ENCODE measurements around the gene PTTG1IP. TPM values are rescaled to one million over a fixed set of nuclear protein-coding genes. Genes with fewer than 3 reads are reported as not detected.

PTTG1IP gene
- total RNA-seq, 2 experiments from 2014 or later, result 34.8 to 44.3 TPM

DNA sequence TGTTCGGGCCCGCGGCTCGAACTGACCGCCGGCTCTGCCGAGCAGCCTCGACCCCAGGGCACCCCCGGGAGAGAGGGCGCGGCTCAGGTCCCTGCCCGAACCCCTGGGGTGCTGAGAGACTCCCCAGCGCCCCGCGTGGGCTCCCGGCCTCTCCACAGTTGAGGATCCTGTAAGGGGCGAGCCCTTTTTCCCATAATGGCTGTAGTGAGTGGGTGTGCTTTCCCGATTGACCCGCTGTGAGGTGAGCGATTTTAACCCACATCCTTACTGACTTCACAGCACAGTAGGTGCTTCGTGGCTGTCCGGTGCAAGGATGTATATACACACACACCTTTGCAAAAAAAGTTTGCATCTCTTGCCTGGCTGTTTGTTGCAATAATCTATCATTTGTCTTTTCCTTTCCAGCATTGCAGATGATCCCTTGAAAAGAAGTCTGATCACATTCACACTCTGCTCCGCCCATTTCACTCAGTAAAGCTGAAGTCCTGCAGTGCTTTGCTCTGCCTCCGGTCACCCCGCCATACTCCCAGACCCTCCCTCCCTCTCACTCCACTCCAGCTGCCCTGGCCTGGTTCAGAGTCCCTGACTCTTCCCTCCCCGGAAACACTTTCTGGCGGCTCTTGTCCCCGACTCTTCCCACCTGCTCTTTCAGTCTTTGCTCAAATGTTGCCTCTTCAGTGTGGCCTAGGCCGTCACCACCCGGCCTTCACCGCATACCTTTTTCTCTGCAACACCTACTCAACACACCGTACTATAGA, 70.9 kb downstream of the PTTG1IP start:
- H3K27me3 Mint-ChIP-seq, result no peaks in the 10 kb centered on the region
- intact Hi-C loops (cut with DNase I, micrococcal nuclease), result loop anchor here (5.0 kb wide), 2 partner anchors 120 to 275 kb away; partner anchors contain the start of gene ITGB2 (in 1 of the 2)
- H3K9me3 Mint-ChIP-seq (ENCODE audit: low read depth), result no peaks in the 10 kb centered on the region
- peak overlapping the region; percentile 94 for H3K4me3 Mint-ChIP-seq
- peaks cover 66% of the 10 kb centered on the region for H3K36me3 Mint-ChIP-seq (ENCODE audit: low read depth)
- no peak for DNase-seq
- peak overlapping the region; percentile 83 for H3K27ac Mint-ChIP-seq
- H3K4me1 Mint-ChIP-seq, result peaks cover 48% of the 10 kb centered on the region
- no peak for ATAC-seq
- ChIA-PET CTCF (interaction anchor here (1.2 to 2.7 kb wide), 6 partner anchors 9 to 124 kb away, joined by 3 to 19 read pairs (median 7); partner anchors contain the start of gene PTTG1IP), POLR2A (interaction anchor here (0.5 to 1.0 kb wide), 3 partner anchors 9 to 78 kb away, joined by 3 to 4 read pairs (median 4); no protein-coding TSS in a partner anchor)

DNA sequence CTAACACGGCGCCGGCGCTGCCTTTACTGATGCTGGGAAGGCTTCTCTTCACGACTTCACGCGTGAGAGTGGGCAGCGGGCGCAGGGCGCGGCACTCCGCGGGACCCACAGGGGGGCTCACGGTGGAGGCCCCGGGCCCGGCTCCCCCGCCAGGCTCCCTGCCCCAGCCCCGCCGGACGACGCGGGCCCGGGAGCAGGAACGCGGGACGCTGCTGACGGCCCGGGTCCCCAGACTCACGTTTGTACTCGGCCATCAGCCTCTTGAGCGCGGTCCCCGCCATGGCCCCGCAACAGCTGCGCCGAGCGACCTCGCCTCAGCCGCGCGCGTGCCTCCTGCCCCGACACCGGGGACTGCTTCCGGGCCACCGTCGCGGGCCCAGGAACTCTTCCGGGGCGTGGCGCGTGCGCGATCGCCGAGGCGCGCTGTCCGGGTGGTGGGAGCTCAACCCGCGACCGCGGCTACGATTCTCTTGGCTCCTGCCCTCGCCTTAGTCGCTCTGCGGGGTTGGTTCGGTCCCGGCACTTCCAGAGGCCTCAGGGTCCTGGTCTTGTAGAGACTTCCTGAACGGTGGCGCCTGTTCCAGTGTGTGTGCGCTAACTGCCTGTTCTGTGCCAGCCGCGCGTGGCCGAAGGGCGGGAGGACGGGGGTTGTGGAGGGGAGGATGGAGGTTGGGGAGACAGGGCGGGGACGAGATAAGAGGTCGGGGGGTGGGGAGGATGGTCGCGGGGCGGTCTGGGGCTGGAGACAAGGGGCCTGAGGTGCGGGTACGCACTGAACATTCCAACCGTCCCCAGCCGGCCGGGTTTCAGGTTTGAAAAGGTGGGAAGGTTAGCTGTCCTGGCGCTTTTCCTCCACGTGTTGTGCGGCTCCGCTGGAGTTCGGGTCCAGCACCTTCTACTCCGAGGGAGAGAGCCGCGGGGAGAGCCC, 71.8 kb downstream of the PTTG1IP start, which contains the start of gene UBE2G2:
Gene UBE2G2, minus strand, starts transcription at position 353 of the 928 bp plus-strand sequence. Its CDS starts 72 bp downstream, at position 281.
- DNase-seq (peak; percentile 92), ATAC-seq (peak; percentile 95)
- peak within 1 kb of the TSS; percentile 90 for H3K27ac Mint-ChIP-seq
- H3K36me3 Mint-ChIP-seq (ENCODE audit: low read depth), result peaks cover 66% of the 10 kb centered on the region
- POLR2A ChIA-PET, result interaction anchor here (0.5 to 1.5 kb wide), 4 partner anchors 8 to 72 kb away, joined by 3 to 6 read pairs (median 4); partner anchors contain the start of gene PTTG1IP
- intact Hi-C loops (cut with DNase I, micrococcal nuclease), result loop anchor here (1.0 to 5.0 kb wide), 10 partner anchors 16 to 462 kb away; partner anchors contain the start of genes CFAP410 (in 1 of the 2), ITGB2 (in 1 of the 2), PTTG1IP (in 1 of the 2) and SLX9 (in 1 of the 2)
- no peaks in the 10 kb centered on the region for H3K9me3 Mint-ChIP-seq (ENCODE audit: low read depth)
- CTCF ChIA-PET, result interaction anchor here (0.6 to 3.1 kb wide), 20 partner anchors 8 to 307 kb away, joined by 3 to 19 read pairs (median 4); partner anchors contain the start of gene PTTG1IP
- peaks cover 54% of the 10 kb centered on the region for H3K4me1 Mint-ChIP-seq
- peak within 1 kb of the TSS; percentile 94 for H3K4me3 Mint-ChIP-seq
- H3K27me3 Mint-ChIP-seq, result no peaks in the 10 kb centered on the region

DNA sequence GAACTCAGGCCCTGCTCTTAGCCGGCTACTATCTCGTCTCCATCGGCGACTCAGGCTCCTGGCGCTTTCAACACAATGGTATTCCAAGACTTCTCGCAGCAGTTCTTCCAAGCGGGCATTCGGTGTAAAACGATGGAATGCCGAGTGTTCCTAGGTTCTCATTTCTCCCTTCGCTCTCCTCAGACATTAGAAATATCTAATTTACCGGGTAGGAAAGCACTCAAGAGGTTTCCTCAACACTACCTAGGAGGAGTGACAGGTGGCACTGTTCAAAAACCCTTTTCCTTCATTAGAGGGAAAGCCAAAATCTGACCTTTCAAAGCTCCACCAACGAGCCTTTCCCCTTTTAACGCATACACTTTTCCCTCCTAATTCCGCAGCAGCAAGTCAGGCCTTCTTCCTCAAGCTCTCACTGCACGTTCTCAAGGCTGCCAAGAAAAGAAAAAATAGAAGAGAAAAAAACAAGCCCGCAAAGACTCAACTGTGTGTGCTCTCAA, 72.5 kb downstream of the PTTG1IP start:
- peaks cover 61% of the 10 kb centered on the region for H3K4me1 Mint-ChIP-seq
- peak; percentile 23 for DNase-seq

DNA sequence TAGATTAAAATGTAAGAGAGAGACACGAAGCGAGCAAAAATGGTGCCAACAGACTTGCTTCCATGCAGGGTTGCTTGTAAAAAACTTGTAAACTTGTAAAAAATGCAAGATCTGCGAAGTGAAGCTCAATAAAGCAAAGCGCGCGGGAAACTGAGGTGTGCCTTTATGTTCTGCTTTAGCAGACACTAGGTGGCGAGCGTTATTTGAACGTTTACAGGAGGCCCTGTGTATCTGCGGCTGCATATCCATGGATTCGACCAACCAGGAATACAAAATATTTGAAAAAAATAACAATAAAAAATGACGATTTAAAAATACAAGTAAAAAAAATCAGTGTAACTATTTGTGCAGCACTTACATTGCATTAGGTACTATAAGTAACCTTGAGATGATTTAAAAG, 73.4 kb downstream of the PTTG1IP start:
- H3K4me1 Mint-ChIP-seq, result peaks cover 70% of the 10 kb centered on the region
- H3K9me3 Mint-ChIP-seq (ENCODE audit: low read depth), result no peaks in the 10 kb centered on the region
- peak; percentile 50 for DNase-seq
- H3K4me3 Mint-ChIP-seq, result peak overlapping the region; percentile 94
- H3K36me3 Mint-ChIP-seq (ENCODE audit: low read depth), result peaks cover 60% of the 10 kb centered on the region
- ATAC-seq, result no peak
- intact Hi-C loops (cut with DNase I, micrococcal nuclease), result loop anchor here (2.0 to 5.0 kb wide), 4 partner anchors 47 to 277 kb away; partner anchors contain the start of gene ITGB2 (in 1 of the 2)
- POLR2A ChIA-PET, result no interaction called here
- no peaks in the 10 kb centered on the region for H3K27me3 Mint-ChIP-seq
- CTCF ChIA-PET, result interaction anchor here (0.8 to 3.1 kb wide), 18 partner anchors 8 to 290 kb away, joined by 3 to 19 read pairs (median 4); partner anchors contain the start of genes PTTG1IP and SLX9
- H3K27ac Mint-ChIP-seq, result peak overlapping the region; percentile 90

More for the DNA sequence above, 72.5 kb downstream of the PTTG1IP start:
- CTCF ChIA-PET, result interaction anchor here (0.6 to 3.1 kb wide), 26 partner anchors 8 to 307 kb away, joined by 3 to 19 read pairs (median 4); partner anchors contain the start of genes PTTG1IP and SLX9
- Mint-ChIP-seq H3K4me3 (peak overlapping the region; percentile 94), H3K36me3 (ENCODE audit: low read depth) (peaks cover 64% of the 10 kb centered on the region), H3K27me3 (no peaks in the 10 kb centered on the region), H3K27ac (peak overlapping the region; percentile 90), H3K9me3 (ENCODE audit: low read depth) (no peaks in the 10 kb centered on the region)
- peak; percentile 50 for ATAC-seq
- intact Hi-C loops (cut with DNase I, micrococcal nuclease), result loop anchor here (1.0 to 5.0 kb wide), 10 partner anchors 16 to 462 kb away; partner anchors contain the start of genes CFAP410 (in 1 of the 2), ITGB2 (in 1 of the 2), PTTG1IP (in 1 of the 2) and SLX9 (in 1 of the 2)
- POLR2A ChIA-PET, result interaction anchor here (1.0 to 1.5 kb wide), 3 partner anchors 14 to 73 kb away, joined by 3 to 6 read pairs (median 4); partner anchors contain the start of gene PTTG1IP

DNA sequence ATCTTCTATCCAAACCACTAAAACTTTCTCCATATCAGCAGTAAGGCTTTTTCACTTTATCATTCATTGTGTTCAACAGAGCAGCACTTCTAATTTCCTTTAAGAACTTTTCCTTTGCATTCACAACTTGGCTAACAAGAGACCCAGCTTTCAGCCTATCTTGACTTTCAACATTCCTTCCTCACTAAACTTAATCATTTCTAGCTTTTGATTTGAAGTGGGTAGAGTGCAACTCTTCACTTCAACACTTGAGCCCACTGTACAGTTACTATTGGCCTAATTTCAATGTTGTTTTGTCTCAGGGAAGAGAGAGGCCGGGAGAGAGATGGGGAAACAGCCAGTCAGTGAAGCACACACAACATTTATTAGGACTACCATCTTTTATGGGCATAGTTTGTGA, 73.8 kb downstream of the PTTG1IP start:
- H3K4me1 Mint-ChIP-seq, result peaks cover 70% of the 10 kb centered on the region
- ChIA-PET POLR2A (no interaction called here), CTCF (interaction anchor here (0.7 to 3.1 kb wide), 17 partner anchors 8 to 289 kb away, joined by 3 to 19 read pairs (median 4); partner anchors contain the start of genes PTTG1IP and SLX9)
- peak overlapping the region; percentile 94 for H3K4me3 Mint-ChIP-seq
- no peaks in the 10 kb centered on the region for H3K9me3 Mint-ChIP-seq (ENCODE audit: low read depth)
- peaks cover 56% of the 10 kb centered on the region for H3K36me3 Mint-ChIP-seq (ENCODE audit: low read depth)
- no peaks in the 10 kb centered on the region for H3K27me3 Mint-ChIP-seq
- peak overlapping the region; percentile 66 for H3K27ac Mint-ChIP-seq
- intact Hi-C loops (cut with DNase I, micrococcal nuclease), result loop anchor here (2.0 to 5.0 kb wide), 4 partner anchors 47 to 278 kb away; partner anchors contain the start of gene ITGB2 (in 1 of the 2)
- ATAC-seq (no peak), DNase-seq (no peak)

Other genes with a start within 250 kb of the PTTG1IP start
- gene KRTAP10-9, start 246.6 kb downstream of the PTTG1IP start, total RNA-seq, result not detected
- gene KRTAP10-10, start 236.3 kb downstream of the PTTG1IP start, total RNA-seq, result not detected
- not detected for gene KRTAP10-11, start 227.3 kb downstream of the PTTG1IP start, total RNA-seq
- gene KRTAP12-4, start 219.0 kb downstream of the PTTG1IP start, total RNA-seq, result not detected
- gene KRTAP12-3, start 215.8 kb downstream of the PTTG1IP start, total RNA-seq, result not detected
- gene KRTAP12-2, start 206.8 kb downstream of the PTTG1IP start, total RNA-seq, result not detected
- gene KRTAP12-1, start 191.5 kb downstream of the PTTG1IP start, total RNA-seq, result not detected
- not detected for gene KRTAP10-12, start 176.5 kb downstream of the PTTG1IP start, total RNA-seq
- not detected for gene TSPEAR, start 162.1 kb downstream of the PTTG1IP start, total RNA-seq
- gene UBE2G2, start 71.9 kb downstream of the PTTG1IP start, total RNA-seq, result 100 to 1,000 TPM; 103 to 121 TPM
- gene SUMO3, start 55.6 kb downstream of the PTTG1IP start, total RNA-seq, result 10 to 100 TPM; 83.4 to 84.9 TPM
- 100 to 1,000 TPM; 217 to 250 TPM for gene ITGB2, start 47.2 kb upstream of the PTTG1IP start, total RNA-seq
- gene SLX9, start 66.3 kb upstream of the PTTG1IP start, total RNA-seq, result 10 to 100 TPM; 60.8 to 68.8 TPM
- 10 to 100 TPM; 32.8 to 37.7 TPM for gene ADARB1, start 200.9 kb upstream of the PTTG1IP start, total RNA-seq

All from activated CD4-positive, alpha-beta T cell treated with anti-CD3 and anti-CD28 coated beads for 36 hours (primary cell).